22Rv1 (cell line): ENCODE measurements around the gene VCY1B.
"Not testable (repeated sequence)": the region's sequence is repeated elsewhere in the genome, so short reads cannot be mapped to it uniquely, and the experiment has no call there.

ENCODE experiments used
- H3K27ac ChIP-seq: fragments of 450-650 bp; 2 replicates; pipeline ENCODE4 v1.5.1; 2017
- ZFX ChIP-seq: fragments of 450-650 bp; IDR thresholded peaks from 2 replicates; pipeline ENCODE4 v1.6.1; 2017; ENCODE audit warnings: antibody characterized with exemption, borderline replicate concordance
- TF ChIP-seq, protein P1 (sequence below): fragments of 450-650 bp; IDR thresholded peaks from 2 replicates; pipeline ENCODE4 v1.5.1; 2017; ENCODE audit warnings: mild to moderate bottlenecking

VCY1B gene

DNA sequence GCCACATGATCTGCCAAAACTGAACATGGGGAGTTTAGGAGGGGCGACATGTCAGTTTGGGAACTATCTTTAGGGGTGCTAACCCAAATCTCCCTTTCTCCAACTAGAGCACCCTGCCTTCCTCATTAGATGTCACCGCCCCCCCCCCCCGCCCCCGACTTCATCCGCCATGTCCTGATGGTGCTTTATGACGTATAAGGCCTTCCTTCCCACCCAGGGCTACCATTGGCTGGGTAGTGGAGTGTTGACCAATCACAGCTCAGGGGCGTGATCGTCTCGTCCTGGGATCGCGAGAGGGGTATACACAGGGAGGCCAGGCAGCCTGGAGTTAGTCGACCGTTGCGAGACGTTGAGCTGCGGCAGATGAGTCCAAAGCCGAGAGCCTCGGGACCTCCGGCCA, at the start of gene VCY1B:
TSS of gene VCY1B (plus strand) at position 301 of the 400 bp plus-strand sequence. CDS start at position 364, 63 bp downstream.
- H3K27ac ChIP-seq, result not testable (repeated sequence)

DNA sequence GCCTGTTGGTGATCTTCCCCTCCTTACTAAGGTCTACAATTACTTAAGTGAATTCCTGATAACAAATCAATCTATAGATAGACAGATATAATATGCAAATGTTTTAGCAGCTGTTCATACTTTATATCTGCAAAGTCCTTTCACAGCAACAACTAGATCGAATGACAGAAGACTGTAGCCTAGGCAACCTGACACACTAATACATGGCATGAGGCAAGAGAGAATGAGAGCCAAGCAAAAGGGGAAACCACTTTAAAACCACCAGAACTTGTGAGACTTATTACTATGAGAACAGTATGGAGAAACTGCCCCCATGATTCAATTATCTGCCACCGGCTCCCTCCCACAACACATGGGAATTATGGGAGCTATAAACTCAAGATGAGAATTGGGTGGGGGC, 44.1 kb upstream of the VCY1B start:
- not testable (repeated sequence) for H3K27ac ChIP-seq

DNA sequence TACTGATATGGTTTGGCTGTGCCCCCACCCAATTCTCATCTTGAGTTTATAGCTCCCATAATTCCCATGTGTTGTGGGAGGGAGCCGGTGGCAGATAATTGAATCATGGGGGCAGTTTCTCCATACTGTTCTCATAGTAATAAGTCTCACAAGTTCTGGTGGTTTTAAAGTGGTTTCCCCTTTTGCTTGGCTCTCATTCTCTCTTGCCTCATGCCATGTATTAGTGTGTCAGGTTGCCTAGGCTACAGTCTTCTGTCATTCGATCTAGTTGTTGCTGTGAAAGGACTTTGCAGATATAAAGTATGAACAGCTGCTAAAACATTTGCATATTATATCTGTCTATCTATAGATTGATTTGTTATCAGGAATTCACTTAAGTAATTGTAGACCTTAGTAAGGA, 25.6 kb upstream of the VCY1B start:
- H3K27ac ChIP-seq, result not testable (repeated sequence)

DNA sequence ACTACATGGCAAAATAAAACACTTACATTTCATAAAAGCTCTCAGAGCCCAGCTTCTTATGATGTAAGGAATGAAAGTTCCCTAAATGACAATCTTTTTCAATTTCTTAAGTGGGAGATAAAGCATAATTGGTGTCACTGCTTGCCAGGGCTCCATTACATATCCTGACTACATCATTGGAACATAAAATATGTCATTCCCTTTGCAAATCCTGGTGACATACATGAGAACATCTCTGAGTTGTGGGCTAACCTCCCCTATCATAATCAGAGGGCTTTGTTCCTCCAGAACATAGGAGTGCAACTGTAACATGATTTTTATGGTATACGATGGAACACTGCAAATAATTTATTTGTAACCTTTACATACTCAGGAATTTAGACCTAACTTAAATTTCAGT, 29.9 kb downstream of the VCY1B start:
- TF ChIP-seq, protein P1, sequence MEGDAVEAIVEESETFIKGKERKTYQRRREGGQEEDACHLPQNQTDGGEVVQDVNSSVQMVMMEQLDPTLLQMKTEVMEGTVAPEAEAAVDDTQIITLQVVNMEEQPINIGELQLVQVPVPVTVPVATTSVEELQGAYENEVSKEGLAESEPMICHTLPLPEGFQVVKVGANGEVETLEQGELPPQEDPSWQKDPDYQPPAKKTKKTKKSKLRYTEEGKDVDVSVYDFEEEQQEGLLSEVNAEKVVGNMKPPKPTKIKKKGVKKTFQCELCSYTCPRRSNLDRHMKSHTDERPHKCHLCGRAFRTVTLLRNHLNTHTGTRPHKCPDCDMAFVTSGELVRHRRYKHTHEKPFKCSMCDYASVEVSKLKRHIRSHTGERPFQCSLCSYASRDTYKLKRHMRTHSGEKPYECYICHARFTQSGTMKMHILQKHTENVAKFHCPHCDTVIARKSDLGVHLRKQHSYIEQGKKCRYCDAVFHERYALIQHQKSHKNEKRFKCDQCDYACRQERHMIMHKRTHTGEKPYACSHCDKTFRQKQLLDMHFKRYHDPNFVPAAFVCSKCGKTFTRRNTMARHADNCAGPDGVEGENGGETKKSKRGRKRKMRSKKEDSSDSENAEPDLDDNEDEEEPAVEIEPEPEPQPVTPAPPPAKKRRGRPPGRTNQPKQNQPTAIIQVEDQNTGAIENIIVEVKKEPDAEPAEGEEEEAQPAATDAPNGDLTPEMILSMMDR, result no peak
- TF ChIP-seq ZFX, result no peak
- H3K27ac ChIP-seq, result no peak overlapping the region
